Measurements from ENCODE around the gene PSMB7.

GRCh38 chr9:124452841-124453585, 37.8 kb upstream of the PSMB7 start:
- TF ChIP-seq MXI1 (IDR thresholded peaks at IDR 0.05; ENCODE audit: borderline replicate concordance, low read depth, low read length) (no peak), RAD21 (IDR thresholded peaks at IDR 0.05; ENCODE audit: low read length) (no peak), POLR2A (IDR thresholded peaks at IDR 0.05; ENCODE audit: low read depth, low read length) (no peak), ELK1 (IDR thresholded peaks at IDR 0.05; ENCODE audit: borderline replicate concordance, low read depth, low read length) (no peak)
- TF ChIP-seq, protein P1, sequence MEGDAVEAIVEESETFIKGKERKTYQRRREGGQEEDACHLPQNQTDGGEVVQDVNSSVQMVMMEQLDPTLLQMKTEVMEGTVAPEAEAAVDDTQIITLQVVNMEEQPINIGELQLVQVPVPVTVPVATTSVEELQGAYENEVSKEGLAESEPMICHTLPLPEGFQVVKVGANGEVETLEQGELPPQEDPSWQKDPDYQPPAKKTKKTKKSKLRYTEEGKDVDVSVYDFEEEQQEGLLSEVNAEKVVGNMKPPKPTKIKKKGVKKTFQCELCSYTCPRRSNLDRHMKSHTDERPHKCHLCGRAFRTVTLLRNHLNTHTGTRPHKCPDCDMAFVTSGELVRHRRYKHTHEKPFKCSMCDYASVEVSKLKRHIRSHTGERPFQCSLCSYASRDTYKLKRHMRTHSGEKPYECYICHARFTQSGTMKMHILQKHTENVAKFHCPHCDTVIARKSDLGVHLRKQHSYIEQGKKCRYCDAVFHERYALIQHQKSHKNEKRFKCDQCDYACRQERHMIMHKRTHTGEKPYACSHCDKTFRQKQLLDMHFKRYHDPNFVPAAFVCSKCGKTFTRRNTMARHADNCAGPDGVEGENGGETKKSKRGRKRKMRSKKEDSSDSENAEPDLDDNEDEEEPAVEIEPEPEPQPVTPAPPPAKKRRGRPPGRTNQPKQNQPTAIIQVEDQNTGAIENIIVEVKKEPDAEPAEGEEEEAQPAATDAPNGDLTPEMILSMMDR (conservative IDR thresholded peaks at IDR 0.05; ENCODE audit: low read depth, low read length): no peak
